Amniotic epithelial cell (primary cell): ENCODE measurements around the gene CACNA2D4.

Experiments
- DNase-seq: peaks from one replicate; pipeline ENCODE4 v3.0.0-alpha.2; 2010; ENCODE audit warnings: low read depth

Gene CACNA2D4

DNA sequence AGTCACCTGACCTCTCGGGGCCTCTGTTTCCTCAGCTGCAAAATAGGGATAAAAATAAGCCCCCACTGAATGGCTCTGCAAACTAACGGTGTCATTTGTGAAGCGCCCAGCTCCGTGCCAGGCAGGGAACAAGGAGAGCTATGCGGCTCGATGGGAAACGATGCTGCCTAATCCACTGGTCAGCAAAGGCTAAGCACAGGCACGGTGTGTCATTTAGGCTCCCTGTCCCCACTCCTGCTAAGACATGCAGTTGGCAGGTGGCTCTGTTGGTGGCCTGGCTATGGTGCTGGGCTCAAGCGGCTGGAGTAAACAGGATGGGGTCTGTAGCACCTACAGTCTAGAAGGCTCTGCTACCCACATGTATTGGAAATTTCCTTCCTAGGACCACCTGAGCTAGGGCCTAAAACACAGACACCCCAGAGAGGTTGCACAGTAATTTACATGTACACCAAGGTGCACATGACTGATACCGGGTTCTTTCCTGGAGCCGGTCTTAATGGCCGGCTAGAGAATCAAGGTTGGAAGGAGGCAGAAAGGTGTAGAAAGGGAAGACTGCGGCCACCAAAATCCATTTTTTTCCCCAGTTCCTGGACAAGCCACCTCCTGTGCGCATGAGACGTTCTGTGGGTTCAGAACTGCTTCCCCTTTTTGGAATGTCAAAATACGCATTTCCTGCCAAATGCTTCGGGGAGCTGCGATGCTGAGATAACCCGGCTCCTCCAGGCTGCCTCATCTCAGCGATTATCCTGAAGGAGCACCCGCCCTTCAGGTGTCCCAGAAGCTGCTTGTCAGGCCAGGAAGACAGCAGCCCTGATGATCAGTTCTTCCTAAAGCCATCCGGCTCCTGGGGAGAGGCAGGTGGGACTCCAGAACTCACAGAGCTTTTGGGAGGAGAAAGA lies 1.0 kb downstream of the CACNA2D4 start:
- DNase-seq: no peak

DNA sequence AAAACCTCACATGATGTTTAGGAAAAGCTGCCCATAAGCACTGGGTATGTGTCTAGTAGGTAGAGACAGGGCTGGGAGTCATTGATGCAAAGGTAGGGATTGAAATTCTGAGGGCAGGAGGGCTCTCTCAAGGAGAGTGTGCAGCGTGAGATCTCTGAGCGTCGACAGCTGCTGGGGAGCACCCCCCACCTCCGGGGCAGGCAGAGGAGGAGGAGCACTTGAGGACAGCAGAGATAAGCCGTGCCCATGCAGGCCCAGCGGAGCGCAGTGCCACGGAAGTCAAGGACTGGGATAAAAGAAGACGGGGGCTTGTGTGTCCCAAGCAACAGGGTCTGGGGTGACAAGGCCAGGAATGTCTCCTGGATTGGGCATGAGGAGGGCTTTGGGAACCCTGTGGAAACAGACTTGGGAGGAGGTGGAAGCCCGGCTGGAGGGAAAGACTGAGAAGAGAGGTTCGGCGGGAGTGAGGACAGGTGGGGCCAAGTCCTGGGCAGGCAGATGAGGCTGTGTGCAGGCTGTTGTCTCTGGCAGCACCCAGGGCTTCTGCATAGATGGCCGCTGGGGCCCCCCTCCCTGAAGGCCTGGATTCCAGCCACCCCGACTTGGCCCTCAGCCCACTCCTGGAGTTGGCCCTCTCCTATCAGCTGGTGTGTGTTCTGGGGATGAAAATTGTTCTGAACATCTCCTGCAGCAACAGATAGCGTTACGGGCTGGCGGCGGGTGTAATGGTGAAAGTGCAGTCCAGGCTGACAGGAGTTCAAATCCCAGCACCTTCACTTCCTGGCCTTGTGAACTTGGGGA lies 1.9 kb downstream of the CACNA2D4 start:
- DNase-seq: no peak

DNA sequence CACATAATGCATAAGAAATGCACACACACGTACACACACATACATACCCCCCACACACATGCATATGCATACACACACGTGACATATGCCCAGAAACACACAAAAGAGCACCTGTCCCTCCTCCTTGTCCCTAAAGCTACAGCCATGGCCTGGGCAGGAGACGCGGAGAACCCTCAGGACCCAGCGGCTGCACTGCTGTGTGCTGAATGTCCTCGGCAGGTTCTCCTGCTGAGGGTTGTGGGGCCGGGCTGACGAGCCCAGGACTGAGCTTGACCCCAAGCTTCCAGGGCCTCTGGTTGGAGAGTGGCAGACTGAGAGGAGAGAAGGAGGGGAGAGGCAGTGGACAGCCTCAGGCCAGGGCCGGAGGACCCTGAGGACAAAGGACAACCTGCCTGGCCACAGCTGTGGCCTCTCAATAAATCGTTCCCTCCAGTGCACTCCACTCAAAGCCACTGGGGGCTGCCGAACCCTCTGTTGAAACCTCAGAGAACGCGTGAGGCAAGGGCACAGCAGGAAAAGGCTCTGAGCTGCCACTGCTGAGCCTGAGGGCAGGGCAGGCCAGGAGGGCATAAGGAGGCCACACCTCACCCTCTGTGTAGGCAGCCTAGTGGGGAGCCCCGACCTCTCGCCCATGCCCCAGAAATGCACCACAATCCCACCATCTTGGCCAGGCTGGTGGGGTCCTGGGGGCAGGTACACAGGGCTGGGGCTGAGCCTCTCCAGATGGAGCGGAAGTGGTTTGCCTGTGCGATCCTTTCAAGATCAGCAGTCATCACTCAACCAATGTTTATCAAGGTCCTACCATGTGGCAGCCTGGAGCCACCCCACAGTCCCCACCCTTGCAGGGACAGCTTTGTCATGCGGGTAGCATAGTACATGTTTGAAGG lies 3.1 kb downstream of the CACNA2D4 start:
- DNase-seq: no peak

DNA sequence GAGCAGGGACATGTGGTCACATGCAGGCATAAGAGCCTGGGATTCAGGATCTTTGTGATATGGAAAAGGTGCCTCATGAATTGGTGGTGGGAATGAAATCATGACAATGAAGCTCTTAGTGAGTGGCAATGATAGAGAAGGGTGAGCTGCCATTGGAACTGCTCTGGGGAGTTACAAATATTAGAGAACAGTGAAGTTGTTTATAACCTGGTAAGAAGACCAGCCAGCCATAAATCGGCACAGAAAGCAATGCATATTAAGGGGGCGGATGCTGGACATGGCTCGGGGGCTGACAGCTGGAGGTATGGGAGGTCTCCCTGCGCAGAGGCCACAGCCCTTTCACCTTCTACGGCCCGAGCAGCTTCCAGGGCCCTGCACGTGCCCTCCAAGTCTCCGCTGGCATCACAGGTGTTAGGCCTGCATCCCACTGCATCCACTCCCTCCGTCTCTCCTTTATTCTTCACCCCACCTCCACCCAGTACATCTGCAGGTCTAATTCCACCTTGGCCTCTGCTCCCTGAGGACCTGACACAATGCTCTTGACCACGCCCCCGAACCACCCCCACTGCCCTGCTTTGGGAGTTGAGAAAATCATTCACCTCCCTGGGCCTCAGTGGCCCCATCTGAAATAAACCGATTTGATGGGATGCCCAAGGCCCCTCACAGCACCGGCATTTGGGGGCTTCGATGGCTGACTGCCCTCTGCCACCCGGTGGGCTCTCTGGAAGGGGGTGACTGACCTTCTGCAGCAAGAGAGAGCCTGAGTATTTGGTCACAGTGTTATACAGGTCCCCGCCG lies 4.1 kb downstream of the CACNA2D4 start:
- DNase-seq: no peak

DNA sequence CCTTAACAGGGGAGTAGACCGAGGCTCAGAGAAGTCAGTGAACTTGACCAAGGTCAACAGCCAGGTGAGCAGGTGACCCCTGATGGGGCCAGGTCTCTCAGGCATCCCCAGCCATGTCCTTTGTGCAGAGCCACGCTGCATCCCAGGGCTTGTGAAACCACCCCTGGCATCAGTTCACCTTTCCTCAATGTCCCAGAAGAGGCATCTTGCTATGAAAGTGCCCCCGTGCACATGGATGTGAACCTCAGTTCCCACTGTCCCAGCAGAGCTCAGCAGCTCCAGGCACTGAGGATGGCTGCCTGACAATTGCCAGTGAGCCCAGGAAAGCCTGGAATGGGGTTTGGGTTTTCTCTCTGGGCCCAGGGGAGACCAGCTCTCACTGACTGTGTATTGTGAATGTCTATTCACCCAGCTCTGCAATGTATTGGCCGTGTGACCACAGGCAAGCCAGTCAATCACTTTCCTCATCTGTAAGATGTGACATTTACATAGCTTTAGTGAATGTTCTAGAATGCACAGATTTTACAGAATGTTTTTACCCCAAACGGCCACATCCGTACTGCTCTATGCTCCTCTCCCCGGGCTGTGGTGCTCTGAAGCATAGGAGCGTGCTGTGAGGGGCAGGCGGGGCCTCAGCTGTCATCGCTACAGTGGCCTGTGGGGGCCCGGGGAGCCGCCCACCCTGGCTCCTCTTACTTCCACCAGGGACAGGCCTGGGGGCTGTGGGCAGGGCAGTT lies 4.9 kb downstream of the CACNA2D4 start:
- no peak for DNase-seq

DNA sequence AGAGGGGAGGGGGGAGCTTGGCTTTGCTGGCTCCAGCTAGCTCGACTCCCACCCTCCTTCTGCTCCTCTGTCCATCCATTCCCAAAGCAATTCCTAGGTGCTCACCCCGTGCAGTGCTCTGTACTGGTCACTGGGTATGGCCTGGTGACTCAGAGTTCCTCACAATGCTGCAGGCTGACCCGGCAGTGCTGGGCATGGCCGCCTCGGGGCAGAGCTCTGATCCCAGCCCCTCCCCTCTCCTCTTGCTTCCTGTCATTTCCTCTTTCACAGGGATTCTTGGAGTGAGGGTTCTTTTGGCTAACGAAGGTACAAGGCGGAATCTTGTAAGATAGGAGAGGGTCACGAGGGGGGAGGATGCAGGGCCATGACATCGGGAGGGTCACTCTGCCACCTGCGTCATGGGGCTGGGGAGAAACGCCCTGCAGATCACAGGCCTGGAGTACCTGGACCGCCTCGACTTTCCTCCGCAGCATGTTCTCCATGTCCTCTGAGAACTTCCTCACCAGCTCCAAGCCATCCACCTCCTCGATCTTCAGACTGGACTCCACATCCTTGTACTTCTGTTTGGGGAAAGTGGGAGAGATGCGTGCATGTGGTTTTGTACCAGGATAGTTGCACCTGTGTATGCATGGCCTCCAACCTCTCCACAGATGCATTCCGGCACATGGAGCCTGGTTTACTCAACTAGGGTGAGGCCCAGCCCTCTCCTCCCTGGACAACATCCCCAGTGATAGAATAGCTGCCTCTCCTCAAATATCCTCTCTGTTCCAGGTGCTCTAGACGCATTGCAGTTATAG lies 5.7 kb downstream of the CACNA2D4 start:
- DNase-seq: no peak

DNA sequence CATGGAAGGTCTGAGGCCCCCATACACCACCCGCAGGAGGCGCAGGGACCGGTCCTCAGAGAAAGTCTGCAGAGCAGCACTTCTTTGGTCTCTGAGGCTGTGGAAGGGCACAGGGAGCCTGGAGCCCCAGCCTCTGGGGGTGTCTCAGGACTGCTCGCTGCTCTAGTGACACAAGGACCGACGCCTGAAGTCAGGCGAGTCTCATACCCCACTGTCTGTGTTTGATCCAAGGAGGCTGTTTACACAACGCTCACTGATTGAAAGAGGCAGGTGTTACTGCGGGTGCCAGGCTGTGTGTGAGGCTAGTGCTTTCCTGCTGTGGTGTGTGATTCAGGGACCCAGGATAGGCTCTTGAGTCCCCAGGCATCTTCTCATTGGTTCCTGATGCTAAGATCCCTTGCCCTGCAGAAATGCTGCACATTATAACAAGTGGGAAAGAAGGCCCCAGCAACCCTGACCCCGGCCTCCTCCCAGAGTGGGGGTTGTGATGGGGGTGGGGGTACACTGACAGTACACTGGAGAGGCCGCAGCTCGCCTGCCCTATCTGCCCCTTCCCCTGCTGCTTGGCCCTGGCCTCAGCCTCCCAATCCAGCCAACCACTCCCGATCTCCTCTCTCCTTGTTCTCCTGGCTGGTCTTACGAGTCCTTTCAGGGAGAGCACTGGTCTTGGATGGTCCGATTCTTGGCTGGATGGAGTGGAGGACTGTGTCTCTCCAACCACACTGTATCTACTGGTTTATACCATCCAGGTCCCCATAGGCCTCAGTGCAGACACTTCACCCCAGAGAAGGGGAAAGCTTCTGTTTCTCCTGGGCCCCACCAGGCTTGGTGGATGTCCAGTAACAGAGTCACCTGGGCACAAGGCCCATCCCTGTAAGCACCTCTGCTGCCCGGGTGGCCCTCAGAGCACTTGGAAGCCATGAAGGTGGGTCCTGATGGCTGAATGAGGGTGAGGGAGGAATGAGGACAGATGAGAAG lies 6.6 kb downstream of the CACNA2D4 start:
- DNase-seq: no peak

DNA sequence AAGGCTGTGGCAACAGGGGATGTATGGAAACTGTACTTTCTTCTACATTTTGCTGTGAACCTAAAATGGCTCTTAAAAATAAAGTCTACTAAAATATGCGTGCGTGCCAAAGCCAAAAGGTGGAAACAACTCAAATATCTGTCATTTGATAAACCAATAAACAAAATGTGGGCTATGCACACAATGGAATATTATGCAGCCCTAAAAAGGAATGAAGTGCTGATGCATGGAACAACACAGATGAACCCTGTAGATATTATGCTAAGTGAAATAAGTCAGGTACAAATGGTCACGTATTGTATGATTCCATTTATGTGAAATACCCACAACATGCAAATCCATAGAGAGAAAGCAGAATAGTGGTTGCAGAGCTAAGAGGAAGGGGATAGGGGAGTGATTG lies 8.0 kb downstream of the CACNA2D4 start:
- DNase-seq: no peak

DNA sequence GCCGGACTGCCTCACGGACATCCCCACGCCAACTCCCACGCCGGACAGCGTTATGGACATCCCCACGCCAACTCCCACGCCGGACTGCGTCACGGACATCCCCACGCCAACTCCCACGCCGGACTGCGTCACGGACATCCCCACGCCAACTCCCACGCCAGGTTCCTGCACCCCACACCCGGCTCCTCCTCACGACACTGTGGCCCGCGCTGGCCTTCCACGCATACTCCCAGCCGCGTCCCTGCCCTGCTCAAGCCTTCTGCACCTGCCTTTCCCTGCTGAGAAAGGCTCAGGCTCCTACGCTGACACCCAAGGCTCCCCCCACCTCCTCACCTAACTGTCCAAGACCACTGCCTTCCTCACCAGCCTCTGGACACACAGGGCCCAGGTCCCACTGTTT lies 9.7 kb downstream of the CACNA2D4 start:
- no peak for DNase-seq

DNA sequence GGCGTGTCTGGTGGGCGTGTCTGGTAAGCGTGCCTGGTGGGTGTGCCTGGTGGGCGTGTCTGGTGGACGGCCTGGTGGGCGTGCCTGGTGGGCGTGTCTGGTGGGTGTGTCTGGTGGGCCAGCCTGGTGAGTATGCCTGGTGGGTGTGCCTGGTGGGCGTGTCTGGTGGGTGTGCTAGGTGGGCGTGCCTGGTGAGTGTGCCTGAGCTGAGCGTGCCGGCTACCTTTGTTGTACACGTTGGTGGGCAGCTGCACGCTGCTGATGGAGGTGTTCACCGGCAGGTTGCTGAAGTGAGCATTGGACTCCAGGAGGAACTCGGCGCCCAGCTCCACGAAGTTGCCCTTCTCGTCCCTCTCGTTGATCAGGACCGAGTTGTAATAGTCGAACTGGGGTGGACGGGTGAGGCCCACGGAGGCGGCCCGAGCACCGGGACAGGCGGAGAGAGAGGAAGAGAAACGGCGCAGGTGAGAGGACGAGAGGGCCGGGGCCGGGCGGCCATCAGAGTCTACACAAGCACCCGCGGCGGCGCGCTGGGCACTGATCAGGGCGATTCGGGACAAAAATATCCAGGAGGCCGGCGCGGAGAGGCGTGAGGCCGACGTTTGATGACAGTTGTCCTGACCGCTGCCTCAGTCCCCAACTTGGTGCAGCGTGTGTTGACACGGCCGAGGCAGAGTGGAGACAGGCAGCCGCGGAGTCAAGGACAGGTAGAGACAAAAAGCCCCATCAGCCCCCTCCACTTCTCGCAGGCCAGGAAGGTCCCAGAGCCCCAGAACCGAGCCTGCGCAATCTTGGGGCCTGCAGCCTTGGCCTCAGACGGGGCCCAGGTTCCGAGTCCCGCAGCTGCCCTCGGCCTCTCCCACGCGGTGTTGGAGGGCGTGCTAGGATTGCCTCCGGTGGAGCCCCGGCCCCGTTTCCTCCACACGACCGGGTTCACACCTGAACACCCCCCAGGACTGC lies 10.5 kb downstream of the CACNA2D4 start:
- DNase-seq: no peak

DNA sequence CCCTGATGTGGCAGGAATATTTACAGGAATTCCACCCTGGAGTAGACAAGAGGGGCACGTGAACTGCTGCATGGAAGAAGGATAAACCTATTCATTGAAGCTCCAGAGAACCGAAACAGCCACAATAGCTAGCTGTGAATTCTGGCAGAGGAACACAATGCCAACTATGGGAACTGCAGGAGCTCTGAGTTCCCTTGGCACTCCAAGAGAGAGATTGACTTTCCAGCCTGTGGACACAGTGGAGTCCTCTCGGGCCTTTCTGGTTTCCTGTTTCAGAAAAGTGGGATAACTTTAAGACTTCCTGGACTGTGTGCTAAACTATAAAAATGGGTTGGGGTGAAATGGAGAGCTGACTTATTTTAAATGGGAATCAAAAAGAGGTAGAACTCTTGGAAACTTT lies 11.9 kb downstream of the CACNA2D4 start:
- no peak for DNase-seq

DNA sequence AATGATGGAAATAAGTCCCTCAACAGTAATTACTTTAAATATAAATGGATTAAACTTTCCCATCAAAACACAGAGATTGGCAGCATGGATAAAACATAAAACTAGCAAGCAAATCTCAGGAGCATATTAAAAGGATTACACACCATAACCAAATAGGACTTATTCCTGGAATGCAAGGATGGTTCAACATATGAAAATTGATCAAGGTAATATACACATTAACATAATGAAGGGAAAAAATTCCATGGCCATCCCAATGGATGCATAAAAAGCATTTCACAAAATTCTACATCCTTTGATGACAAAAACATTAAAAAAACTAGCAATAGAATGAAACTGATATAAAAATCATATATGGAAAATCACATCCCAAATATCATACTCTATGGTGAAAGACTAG lies 13.6 kb downstream of the CACNA2D4 start:
- DNase-seq: no peak

DNA sequence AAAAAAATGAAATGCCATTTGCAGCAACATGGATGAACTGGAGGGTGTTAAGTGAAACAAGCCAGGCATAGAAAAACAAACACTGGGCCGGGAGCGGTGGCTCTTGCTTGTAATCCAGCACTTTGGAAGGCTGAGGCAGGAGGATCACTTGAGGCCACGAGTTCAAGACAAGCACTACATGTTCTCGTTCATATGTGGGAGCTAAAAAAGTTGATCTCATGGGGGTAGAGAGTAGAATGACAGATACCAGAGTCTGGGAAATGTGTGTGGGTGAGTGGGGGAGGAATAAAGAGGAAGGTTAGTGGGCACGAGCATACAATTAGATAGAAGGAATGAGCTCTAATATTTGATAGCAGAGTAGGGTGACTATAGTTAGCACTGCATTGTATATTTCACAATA lies 21.5 kb downstream of the CACNA2D4 start:
- no peak for DNase-seq

DNA sequence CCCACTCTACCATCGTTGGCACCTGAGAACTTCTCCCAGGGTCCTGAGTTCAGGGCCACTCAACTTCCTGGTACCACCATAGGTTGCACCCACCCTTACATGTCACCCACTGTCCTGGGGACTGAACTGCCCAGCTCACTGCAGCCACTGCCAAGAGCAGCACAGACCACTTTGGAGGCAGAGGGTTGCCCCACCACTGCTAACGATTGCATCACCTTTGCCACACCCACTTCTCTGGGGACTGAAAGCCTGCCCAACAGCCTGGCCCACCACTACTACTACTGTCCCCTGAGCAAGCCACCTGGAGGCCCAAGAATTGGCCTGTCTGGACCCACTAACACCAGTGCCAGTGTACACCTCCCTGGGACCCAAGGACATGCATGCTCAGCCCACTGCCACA lies 27.6 kb downstream of the CACNA2D4 start:
- DNase-seq: no peak

DNA sequence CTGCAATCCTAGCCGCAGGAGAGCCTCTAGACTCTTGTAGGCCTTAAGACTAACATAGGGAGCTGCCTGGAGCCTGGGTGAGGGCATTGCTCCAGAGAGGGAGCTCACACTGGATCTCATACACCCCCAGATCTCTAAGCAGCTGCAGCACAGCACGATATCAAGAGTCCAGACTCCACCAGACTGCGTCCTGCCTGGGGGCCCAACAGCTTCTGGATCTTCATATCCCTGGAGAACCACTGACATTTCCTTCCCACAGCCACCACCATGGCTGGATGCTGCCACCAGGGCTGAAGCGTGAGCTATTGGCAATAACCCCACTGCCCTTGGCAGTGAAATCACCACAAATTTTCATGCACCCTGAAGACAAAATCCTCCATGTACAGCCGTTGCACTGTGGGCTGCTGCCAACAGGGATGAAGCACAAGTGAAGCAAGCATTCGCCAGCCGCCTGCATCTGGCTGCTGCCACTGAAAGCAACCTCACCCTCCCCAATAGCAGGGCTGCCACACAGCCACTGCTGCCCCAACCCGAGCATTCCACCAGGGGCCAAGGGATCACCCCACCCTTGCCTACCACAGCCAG lies 28.2 kb downstream of the CACNA2D4 start:
- no peak for DNase-seq

DNA sequence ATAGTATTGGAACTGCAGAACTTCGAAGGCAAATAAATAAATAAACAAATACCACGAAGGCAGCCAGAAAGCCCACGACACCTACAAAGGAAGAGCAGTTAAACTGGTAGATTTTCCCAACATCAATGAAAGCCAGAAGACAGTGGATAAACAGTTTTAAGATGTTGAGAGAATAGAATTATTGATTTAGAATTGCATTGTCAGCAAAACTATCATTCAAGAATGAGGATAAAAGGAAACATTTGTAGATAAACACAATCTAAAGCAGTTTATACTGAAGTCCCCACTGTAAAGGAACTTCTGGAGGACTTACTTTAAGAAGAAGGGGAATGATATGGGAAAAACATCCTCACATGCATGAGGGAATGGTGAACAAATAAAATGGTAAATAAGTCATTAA lies 29.5 kb downstream of the CACNA2D4 start:
- no peak for DNase-seq

DNA sequence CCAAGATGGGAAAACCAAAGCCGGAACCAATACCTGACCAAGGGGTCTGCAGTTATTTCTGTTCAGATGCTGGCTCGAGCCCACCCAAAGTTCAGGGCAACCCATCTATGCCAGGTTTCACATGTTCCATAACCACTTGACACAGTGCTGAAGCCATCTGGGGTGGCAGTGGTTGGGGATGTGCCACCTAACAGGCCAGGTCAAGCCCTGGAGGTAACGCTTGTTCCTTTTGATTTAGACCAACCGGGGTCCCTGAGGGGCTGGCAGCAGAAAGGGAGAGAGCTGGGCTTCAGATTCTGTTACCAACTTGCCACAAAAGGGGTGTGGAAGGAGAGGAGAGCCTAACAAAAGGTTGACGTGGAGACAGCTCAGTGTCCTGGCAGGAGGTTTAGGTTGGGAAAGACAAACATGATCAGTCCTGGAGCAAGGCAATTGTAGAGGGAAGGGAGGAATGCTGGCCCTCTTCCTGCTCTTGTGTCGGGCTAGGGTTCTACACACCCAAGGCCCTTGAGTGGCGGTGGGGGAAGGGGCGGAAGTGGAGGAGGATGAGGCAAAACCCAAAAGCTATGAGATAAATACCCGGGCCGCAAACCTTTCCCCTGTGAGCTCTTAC lies 31.9 kb downstream of the CACNA2D4 start:
- DNase-seq: no peak
